Measurements from ENCODE around the gene CCDC80.

DNA sequence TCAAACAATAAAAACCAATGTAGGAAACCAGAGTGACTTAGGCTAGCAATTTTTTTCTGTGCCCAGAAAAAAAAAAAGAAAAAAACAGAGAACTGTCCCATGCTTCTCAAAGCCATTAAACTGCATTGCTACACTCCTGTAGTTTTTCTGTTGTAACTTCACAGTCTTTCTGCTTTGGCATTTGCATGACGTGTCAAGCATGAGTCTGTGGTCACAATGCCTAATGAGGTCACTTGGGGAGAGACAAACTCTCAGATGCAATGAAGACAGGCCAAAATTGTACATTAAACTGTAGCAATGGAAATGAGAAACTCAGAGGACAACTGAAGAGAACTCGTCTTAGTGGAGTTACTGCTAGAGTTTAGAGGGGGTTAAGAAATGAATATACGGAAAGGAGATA is 30.8 kb downstream of the CCDC80 start:
- TF ChIP-seq, protein P1, sequence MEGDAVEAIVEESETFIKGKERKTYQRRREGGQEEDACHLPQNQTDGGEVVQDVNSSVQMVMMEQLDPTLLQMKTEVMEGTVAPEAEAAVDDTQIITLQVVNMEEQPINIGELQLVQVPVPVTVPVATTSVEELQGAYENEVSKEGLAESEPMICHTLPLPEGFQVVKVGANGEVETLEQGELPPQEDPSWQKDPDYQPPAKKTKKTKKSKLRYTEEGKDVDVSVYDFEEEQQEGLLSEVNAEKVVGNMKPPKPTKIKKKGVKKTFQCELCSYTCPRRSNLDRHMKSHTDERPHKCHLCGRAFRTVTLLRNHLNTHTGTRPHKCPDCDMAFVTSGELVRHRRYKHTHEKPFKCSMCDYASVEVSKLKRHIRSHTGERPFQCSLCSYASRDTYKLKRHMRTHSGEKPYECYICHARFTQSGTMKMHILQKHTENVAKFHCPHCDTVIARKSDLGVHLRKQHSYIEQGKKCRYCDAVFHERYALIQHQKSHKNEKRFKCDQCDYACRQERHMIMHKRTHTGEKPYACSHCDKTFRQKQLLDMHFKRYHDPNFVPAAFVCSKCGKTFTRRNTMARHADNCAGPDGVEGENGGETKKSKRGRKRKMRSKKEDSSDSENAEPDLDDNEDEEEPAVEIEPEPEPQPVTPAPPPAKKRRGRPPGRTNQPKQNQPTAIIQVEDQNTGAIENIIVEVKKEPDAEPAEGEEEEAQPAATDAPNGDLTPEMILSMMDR (conservative IDR thresholded peaks at IDR 0.05): no peak
- no peak for TF ChIP-seq ZFX (IDR thresholded peaks at IDR 0.05)

Data from C4-2B (cell line).